Coronary artery (tissue), 2 donors: ENCODE measurements around the gene MRPS11.

ENCODE experiments used
- DNase-seq: peaks from one replicate; pipeline ENCODE4 v3.0.0-alpha.2; 2017; ENCODE audit warnings: low spot score
- H3K27ac ChIP-seq, 2 donors: fragments of 200-600 bp; sonication (generic); one replicate each; pipeline ENCODE4 v1.5.1; 2016 to 2019
- H3K4me3 ChIP-seq: fragments of 200-600 bp; sonication (generic); 2 replicates; pipeline ENCODE4 v1.5.1; 2016; ENCODE audit warnings: mild to moderate bottlenecking, moderate library complexity
- CTCF ChIP-seq: fragments of 200-600 bp; sonication (generic); IDR thresholded peaks from one replicate; pipeline ENCODE4 v1.5.1; 2019; ENCODE audit warnings: antibody characterized with exemption

The MRPS11 gene

GRCh38 chr15:88480981-88481380 is 13.5 kb downstream of the MRPS11 start:
- no peak for TF ChIP-seq CTCF
- no peak overlapping the region for H3K4me3 ChIP-seq
- no peak overlapping the region for H3K27ac ChIP-seq
- no peak for DNase-seq

- no peak for DNase-seq
- Histone ChIP-seq H3K4me3 (no peak overlapping the region), H3K27ac (no peak overlapping the region)
- TF ChIP-seq CTCF = no peak
Measured at GRCh38 chr15:88482263-88482662, 14.8 kb downstream of the MRPS11 start.

GRCh38 chr15:88484682-88485331 is 17.3 kb downstream of the MRPS11 start:
- no peak for TF ChIP-seq CTCF
- H3K4me3 ChIP-seq = no peak overlapping the region
- no peak overlapping the region for H3K27ac ChIP-seq
- DNase-seq = no peak

GRCh38 chr15:88487178-88487795 is 19.8 kb downstream of the MRPS11 start:
- no peak for TF ChIP-seq CTCF
- DNase-seq = no peak
- Histone ChIP-seq H3K4me3 (no peak overlapping the region), H3K27ac (no peak overlapping the region)

- no peak overlapping the region for H3K27ac ChIP-seq
Measured at GRCh38 chr15:88487796-88488523, 20.5 kb downstream of the MRPS11 start.

GRCh38 chr15:88489321-88489720 is 21.8 kb downstream of the MRPS11 start:
- no peak for TF ChIP-seq CTCF
- Histone ChIP-seq H3K27ac (no peak overlapping the region), H3K4me3 (no peak overlapping the region)
- no peak for DNase-seq

More at GRCh38 chr15:88487796-88488523, 20.5 kb downstream of the MRPS11 start:
- DNase-seq = no peak
- no peak overlapping the region for H3K4me3 ChIP-seq
- TF ChIP-seq CTCF = no peak

- no peak for TF ChIP-seq CTCF
- DNase-seq = no peak
- Histone ChIP-seq H3K27ac (no peak overlapping the region), H3K4me3 (no peak overlapping the region)
Measured at GRCh38 chr15:88490036-88490435, 22.5 kb downstream of the MRPS11 start.
